ENCODE data around the gene PAFAH2.

PAFAH2 gene

GRCh38 chr1:25971066-25971810, 26.6 kb downstream of the PAFAH2 start:
- H3K4me3 ChIP-seq (ENCODE audit: low read depth, low read length) = no peak overlapping the region
- DNase-seq (ENCODE audit: low read depth) = peak; percentile 18
- TF ChIP-seq CTCF (conservative IDR thresholded peaks at IDR 0.05; ENCODE audit: low read depth, low read length) = no peak

- DNase-seq (ENCODE audit: low read depth) = no peak
- TF ChIP-seq CTCF (conservative IDR thresholded peaks at IDR 0.05; ENCODE audit: low read depth, low read length) = no peak
- no peak overlapping the region for H3K4me3 ChIP-seq (ENCODE audit: low read depth, low read length)
Observed at GRCh38 chr1:25967308-25967707, 30.6 kb downstream of the PAFAH2 start.

- DNase-seq (ENCODE audit: low read depth) = no peak
- TF ChIP-seq CTCF (conservative IDR thresholded peaks at IDR 0.05; ENCODE audit: low read depth, low read length) = no peak
- no peak overlapping the region for H3K4me3 ChIP-seq (ENCODE audit: low read depth, low read length)
Observed at GRCh38 chr1:25959611-25960010, 38.3 kb downstream of the PAFAH2 start.

GRCh38 chr1:25958465-25958864, 39.4 kb downstream of the PAFAH2 start:
- H3K4me3 ChIP-seq (ENCODE audit: low read depth, low read length) = no peak overlapping the region
- peak; percentile 71 for DNase-seq (ENCODE audit: low read depth)
- TF ChIP-seq CTCF (conservative IDR thresholded peaks at IDR 0.05; ENCODE audit: low read depth, low read length) = no peak

- no peak for DNase-seq (ENCODE audit: low read depth)
- TF ChIP-seq CTCF (conservative IDR thresholded peaks at IDR 0.05; ENCODE audit: low read depth, low read length) = no peak
- no peak overlapping the region for H3K4me3 ChIP-seq (ENCODE audit: low read depth, low read length)
Observed at GRCh38 chr1:25955553-25955952, 42.3 kb downstream of the PAFAH2 start.

GRCh38 chr1:25954282-25954938, 43.5 kb downstream of the PAFAH2 start:
- no peak overlapping the region for H3K4me3 ChIP-seq (ENCODE audit: low read depth, low read length)
- TF ChIP-seq CTCF (conservative IDR thresholded peaks at IDR 0.05; ENCODE audit: low read depth, low read length) = no peak
- no peak for DNase-seq (ENCODE audit: low read depth)

Data from choroid plexus epithelial cell (primary cell).